WERI-Rb-1 (cell line): ENCODE measurements around the gene AIFM3.

Source experiments
- DNase-seq: peaks from one replicate; pipeline ENCODE4 v3.0.0-alpha.2; 2020
- H3K27ac ChIP-seq: fragments of 250-450 bp; sonication (Bioruptor Pico); 2 replicates; pipeline ENCODE4 v1.5.1; 2020; ENCODE audit warnings: mild to moderate bottlenecking, moderate library complexity
- H3K27me3 ChIP-seq: fragments of 250-450 bp; sonication (Bioruptor Pico); 2 replicates; pipeline ENCODE4 v1.5.1; 2021; ENCODE audit warnings: mild to moderate bottlenecking, low read depth, moderate library complexity; ENCODE audit not compliant: insufficient read depth, severe bottlenecking
- H3K36me3 ChIP-seq: fragments of 250-450 bp; sonication (Bioruptor Pico); 2 replicates; pipeline ENCODE4 v1.5.1; 2020; ENCODE audit warnings: mild to moderate bottlenecking, moderate library complexity
- H3K4me3 ChIP-seq: 2 replicates; pipeline ENCODE4 v1.5.1; 2011; ENCODE audit warnings: low read depth, mild to moderate bottlenecking, control low read depth, low read length
- H3K9me3 ChIP-seq: fragments of 250-450 bp; sonication (Bioruptor Pico); 2 replicates; pipeline ENCODE4 v1.5.1; 2021; ENCODE audit warnings: mild to moderate bottlenecking, moderate library complexity; ENCODE audit not compliant: severe bottlenecking
- CTCF ChIP-seq: IDR thresholded peaks from 2 replicates; pipeline ENCODE4 v1.5.1; 2011; ENCODE audit warnings: low read depth, mild to moderate bottlenecking, control low read depth, inconsistent platforms, low read length

The AIFM3 gene

DNA sequence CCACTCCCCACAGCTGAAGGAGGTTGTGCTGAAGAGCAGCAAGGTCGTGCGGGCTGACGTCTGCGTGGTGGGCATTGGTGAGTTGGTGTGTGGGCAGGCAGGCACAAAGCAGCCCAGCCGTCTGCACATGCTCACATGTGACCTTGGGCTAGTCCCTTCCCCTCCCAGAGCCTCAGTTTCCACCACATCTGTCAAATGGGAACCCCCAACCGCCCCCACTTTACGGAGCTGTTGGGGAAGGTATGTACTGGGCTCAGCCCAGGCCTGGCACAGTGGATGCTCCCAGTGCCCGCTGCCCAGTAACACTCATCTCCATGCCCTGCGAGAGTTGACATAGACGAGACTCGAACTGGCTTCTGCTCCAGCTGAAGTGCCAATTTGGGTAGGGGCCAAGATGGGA is 10.0 kb downstream of the AIFM3 start:
- no peak for TF ChIP-seq CTCF
- H3K4me3 ChIP-seq: no peak overlapping the region
- no peak for DNase-seq
- no peaks in the 10 kb centered on the region for H3K9me3 ChIP-seq
- no peaks in the 10 kb centered on the region for H3K27me3 ChIP-seq
- H3K27ac ChIP-seq: no peak overlapping the region
- H3K36me3 ChIP-seq: no peaks in the 10 kb centered on the region

DNA sequence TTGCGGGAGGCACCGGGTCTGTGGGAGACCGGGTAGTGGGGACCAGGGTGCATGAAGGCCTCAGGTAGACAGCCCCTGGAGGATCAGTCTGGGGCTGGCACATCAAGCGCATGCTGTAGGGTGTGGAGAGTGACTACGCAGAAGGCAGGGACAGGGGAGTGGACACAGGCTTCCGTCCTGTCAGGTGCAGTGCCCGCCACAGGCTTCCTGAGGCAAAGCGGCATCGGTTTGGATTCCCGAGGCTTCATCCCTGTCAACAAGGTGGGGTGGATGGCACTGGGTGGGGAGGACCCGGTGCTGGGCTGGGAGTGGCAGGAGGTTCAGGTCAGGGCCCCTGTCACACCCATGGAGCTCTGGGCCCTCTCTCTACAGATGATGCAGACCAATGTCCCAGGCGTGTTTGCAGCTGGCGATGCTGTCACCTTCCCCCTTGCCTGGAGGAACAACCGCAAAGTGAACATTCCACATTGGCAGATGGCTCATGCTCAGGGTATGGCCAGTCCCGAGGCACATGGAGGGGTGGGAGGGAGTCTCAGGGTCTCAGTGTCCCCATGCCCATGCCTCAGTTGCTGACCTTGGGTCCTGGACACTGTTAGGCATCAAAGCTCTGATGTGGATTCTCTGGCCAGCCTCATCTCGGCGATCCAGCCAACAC is 10.6 kb downstream of the AIFM3 start:
- DNase-seq: no peak

GRCh38 chr22:20978419-20978818 is 11.4 kb downstream of the AIFM3 start:
- DNase-seq: no peak
- Histone ChIP-seq H3K9me3 (no peaks in the 10 kb centered on the region), H3K36me3 (peaks cover 3% of the 10 kb centered on the region; the same call in 1 of the 2 replicates), H3K4me3 (no peak overlapping the region), H3K27ac (no peak overlapping the region), H3K27me3 (no peaks in the 10 kb centered on the region)
- TF ChIP-seq CTCF: no peak

More for the DNA sequence above, 10.6 kb downstream of the AIFM3 start:
- no peak for TF ChIP-seq CTCF
- Histone ChIP-seq H3K27ac (no peak overlapping the region), H3K9me3 (no peaks in the 10 kb centered on the region), H3K4me3 (no peak overlapping the region), H3K36me3 (peaks cover 3% of the 10 kb centered on the region; the same call in 1 of the 2 replicates), H3K27me3 (no peaks in the 10 kb centered on the region)

DNA sequence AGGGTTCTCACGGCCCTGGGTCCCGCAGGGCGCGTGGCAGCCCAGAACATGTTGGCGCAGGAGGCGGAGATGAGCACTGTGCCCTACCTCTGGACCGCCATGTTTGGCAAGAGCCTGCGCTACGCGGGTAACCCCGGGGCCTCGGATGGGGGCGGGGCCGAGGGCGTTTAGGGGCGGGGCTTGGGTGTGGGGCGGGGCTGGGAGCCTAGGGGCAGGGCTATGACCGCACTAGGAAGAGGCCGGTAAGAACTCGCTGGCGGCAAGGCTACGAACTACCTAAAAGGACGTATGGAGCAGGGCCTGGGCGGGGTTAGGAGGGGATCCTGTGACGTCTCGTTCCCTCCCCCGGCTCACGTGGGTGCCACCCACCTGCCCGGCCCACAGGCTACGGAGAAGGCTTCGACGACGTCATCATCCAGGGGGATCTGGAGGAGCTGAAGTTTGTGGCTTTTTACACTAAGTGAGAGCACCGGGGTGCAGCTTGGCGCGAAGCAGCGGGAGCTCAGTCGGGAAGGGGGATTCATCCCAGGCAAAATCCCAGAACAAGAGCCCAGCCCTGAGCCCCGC is 12.3 kb downstream of the AIFM3 start:
- no peak for DNase-seq
- Histone ChIP-seq H3K27me3 (no peaks in the 10 kb centered on the region), H3K27ac (no peak overlapping the region), H3K36me3 (peaks cover 6% of the 10 kb centered on the region), H3K9me3 (no peaks in the 10 kb centered on the region), H3K4me3 (no peak overlapping the region)
- TF ChIP-seq CTCF: no peak

GRCh38 chr22:20979940-20980453 is 12.9 kb downstream of the AIFM3 start:
- Histone ChIP-seq H3K36me3 (peaks cover 6% of the 10 kb centered on the region), H3K9me3 (no peaks in the 10 kb centered on the region), H3K27me3 (no peaks in the 10 kb centered on the region), H3K27ac (no peak overlapping the region), H3K4me3 (no peak overlapping the region)
- no peak for TF ChIP-seq CTCF
- no peak for DNase-seq

DNA sequence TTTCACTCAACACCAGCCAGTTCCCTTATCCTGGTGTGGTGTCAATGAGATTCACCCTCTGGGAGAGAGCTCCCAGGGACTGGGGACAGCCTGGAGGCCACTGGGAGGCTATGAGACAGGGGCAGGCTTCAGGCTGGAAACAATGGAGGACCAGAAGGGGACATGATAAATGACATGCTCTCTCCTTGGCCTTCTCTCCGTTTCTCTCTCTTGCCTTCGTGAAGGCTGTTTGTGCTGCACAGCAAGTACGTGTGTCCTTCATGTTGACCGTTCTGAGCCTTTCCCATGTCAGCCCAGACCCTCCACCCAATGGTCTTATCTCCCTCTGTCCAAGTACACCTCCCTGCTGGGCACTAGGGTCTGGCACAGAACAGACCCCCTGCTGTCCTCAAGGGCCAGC is 13.5 kb downstream of the AIFM3 start:
- peaks cover 6% of the 10 kb centered on the region for H3K36me3 ChIP-seq
- H3K9me3 ChIP-seq: no peaks in the 10 kb centered on the region
- no peak for DNase-seq
- no peak overlapping the region for H3K4me3 ChIP-seq
- H3K27ac ChIP-seq: no peak overlapping the region
- no peak for TF ChIP-seq CTCF
- H3K27me3 ChIP-seq: no peaks in the 10 kb centered on the region
